HG02885 (cell line): ENCODE data around the gene RNASE1.

Experiments used
- ATAC-seq: cut with Tn5 transposase; IDR thresholded peaks from one replicate; pipeline ENCODE4 v1.9.1; 2021; ENCODE audit warnings: mild to moderate bottlenecking; ENCODE audit not compliant: unreplicated experiment, poor library complexity

The RNASE1 gene

GRCh38 chr14:20809917-20810316, 7.3 kb upstream of the RNASE1 start:
- no peak for ATAC-seq

GRCh38 chr14:20808162-20808483, 5.5 kb upstream of the RNASE1 start:
- ATAC-seq: no peak

DNA sequence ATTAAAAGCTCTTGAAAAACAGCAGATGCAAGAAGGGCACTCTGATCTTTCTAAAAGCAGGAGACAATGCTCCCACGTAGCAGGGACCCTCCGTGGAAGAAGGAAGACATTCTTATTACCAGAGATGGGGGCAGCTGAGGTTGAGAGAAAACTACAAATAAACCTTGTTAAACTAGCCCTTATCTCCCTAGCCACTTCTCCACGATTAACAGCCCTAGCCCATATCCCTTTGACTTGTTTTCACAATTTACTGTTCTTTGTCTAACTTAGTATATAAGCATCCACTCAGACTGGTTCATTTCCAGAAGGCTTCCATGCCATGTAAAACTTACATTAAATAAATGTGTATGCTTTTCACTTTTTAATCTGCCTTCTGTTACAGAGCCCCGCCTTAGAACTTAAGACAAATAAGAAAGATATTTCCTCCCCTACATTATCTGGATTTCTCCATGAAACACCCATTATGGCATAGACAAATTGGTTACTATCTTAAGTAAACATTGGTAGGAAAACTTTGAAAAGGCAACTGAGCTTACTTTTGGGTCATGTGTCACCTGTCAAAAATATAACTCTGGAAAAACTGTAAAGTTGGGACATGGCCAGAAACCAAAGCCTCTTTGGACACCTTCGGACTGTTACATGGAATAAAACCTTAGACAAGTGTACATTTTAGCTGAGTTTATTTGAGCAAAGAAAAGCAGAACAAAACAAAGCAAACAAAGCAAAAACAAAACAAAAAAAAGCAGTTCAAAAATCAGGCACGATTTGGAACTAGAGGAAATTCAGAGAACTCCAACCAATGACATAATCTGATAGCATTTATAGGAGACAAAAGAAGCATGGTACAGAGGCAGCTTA, 4.9 kb upstream of the RNASE1 start:
- ATAC-seq: no peak

DNA sequence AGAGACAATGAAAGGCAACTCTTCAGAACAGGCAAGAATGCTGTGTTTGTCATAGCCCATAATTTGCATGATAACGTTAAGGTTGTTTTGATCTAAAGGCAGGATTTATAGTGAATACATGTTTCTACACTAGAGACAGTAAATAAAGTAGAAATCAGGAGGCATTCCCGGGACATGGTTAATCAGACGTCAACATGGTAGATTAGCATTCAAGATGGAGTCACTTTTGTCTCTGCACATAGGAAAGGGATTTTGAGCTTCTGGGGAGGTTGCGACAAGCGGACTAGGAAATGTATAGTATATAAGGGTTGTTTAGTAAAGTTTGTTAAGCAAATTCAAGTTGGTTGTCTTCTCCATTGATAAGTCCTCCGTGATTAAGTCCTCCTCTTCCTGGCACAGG, 2.8 kb upstream of the RNASE1 start:
- no peak for ATAC-seq

- ATAC-seq: no peak
Observed at GRCh38 chr14:20803223-20803622, 579 bp upstream of the RNASE1 start.

- ATAC-seq: no peak
Observed at GRCh38 chr14:20801726-20802125, 918 bp downstream of the RNASE1 start.

- ATAC-seq: no peak
Observed at GRCh38 chr14:20799892-20800544, 2.6 kb downstream of the RNASE1 start.

DNA sequence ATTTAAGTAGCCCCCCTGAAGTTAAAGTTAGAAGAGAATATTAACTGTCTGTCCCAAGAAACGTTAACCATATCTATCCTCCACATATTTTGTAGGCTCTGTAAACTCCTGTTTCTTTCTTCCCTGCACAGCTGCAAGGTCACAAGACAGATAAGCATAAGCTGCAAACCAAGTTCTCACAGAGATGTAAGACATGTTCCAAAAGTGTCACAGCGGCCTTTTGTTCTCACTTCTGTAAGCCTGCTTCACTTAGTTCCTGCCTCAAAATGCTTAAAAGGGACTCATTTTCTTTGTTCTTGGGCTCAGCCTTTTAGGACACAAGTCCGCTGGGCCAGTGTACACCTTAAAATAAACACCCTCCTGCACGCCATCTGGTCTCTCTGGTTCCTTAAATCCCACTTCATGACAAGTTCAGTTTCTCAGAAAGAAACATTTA, 3.2 kb downstream of the RNASE1 start:
- no peak for ATAC-seq

GRCh38 chr14:20798932-20799331, 3.7 kb downstream of the RNASE1 start:
- no peak for ATAC-seq

- no peak for ATAC-seq
Observed at GRCh38 chr14:20798318-20798717, 4.3 kb downstream of the RNASE1 start.

GRCh38 chr14:20797164-20797563, 5.5 kb downstream of the RNASE1 start:
- no peak for ATAC-seq

GRCh38 chr14:20794644-20795369, 7.8 kb downstream of the RNASE1 start:
- no peak for ATAC-seq

GRCh38 chr14:20792556-20792955, 10.1 kb downstream of the RNASE1 start:
- ATAC-seq: no peak

GRCh38 chr14:20791597-20791996, 11.0 kb downstream of the RNASE1 start:
- ATAC-seq: no peak

GRCh38 chr14:20791187-20791586, 11.5 kb downstream of the RNASE1 start:
- no peak for ATAC-seq

- no peak for ATAC-seq
Observed at GRCh38 chr14:20790464-20791116, 12.1 kb downstream of the RNASE1 start.

DNA sequence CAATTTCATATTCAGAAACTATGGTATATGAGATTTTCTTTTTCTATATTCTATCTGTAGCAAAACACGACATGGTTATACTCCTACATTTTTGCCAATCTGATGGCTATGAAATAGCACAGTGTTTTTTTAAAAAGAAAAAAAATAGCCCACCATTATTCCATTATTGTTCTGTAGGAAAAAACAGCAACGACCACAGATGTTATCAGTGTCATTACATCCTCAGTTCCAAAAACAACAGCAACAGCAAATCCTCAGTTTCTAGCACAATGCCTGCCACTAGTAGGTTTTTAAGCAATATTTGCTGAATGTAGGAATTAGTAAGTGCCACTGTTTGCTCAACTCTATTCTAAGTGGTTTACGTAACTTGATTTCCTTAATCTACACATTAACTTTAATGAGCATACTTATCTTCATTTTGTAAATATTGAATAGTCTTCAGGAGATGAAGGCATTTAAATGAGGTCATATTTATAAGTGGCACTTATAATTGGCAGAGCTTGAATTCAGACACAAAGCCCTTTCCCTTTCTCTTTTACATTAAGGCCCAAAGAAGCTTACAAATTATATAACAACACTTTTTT, 13.3 kb downstream of the RNASE1 start:
- no peak for ATAC-seq

- ATAC-seq: no peak
Observed at GRCh38 chr14:20787025-20787424, 15.6 kb downstream of the RNASE1 start.

DNA sequence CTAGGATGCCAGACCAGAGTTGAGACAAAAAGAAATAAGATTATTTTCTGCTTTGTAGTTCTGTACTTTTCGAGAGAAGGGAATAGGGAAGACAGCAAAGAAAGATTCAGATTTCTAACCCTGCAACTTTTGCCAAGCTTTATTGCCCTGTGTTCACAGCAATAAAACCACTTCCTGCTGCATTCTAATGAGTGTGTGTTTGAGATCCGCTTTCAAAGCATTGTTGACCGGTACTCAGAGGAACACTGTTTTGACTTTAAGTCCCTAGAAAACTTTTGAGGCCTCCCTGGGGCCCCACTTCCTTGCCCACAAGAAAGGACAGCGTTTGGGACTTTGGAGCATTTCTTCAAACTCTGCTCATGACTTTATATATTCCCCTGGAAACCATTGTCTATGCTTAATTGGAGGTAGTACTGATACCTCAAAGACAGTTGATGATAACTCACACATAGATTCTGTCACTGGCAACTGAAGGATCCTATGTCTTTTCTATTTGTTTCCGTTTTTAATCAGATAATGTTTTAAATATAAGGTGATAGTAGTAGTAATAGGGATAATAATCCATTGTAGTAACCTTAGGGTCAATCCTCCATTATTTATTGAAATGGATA, 20.3 kb downstream of the RNASE1 start:
- peak; percentile 62 for ATAC-seq

- no peak for ATAC-seq
Observed at GRCh38 chr14:20781803-20782202, 20.8 kb downstream of the RNASE1 start.
